SK-N-SH (cell line): ENCODE data around the gene RAB34. TPM values are rescaled to one million over a fixed set of nuclear protein-coding genes. Genes with fewer than 3 reads are reported as not detected.

Experiments
- CTCF ChIA-PET: fragments of 300-600, 350-600 bp; formaldehyde crosslinking; extraction: SDS; loops from one replicate; lab custom pipeline; 2021; lab: Yijun Ruan, JAX
- POLR2A ChIA-PET: fragments of 350-600 bp; sonication (Branson Sonifier 250); formaldehyde crosslinking; extraction: SDS; loops from one replicate; lab custom pipeline; 2020; ENCODE audit warnings: antibody characterized with exemption, inconsistent platforms; lab: Yijun Ruan, JAX
- DNase-seq: peaks from one replicate; pipeline ENCODE4 v3.0.0; 2012
- H2AFZ ChIP-seq: fragments of 200-600 bp; sonication (generic); 2 replicates; pipeline ENCODE4 v1.8.1; 2016; ENCODE audit warnings: antibody characterized with exemption, mild to moderate bottlenecking, low read depth
- H3F3A ChIP-seq: fragments of 200-600 bp; sonication (generic); replicated peaks from 2 replicates; pipeline ENCODE3; 2016; ENCODE audit warnings: antibody characterized with exemption, mild to moderate bottlenecking; ENCODE audit not compliant: insufficient read depth
- H3K27ac ChIP-seq, 2 experiments: fragments of 200-500 bp in 1 of 2; fragments of 200-600 bp in 1 of 2; sonication (Bioruptor generic) in 1 of 2; sonication (generic), shearing (Covaris generic) in 1 of 2; 2 replicates each; pipeline versions ENCODE4 v1.5.1 to v1.6.1; 2014 to 2016; ENCODE audit warnings: low read depth in 2 of 2, inconsistent platforms in 1 of 2, low read length in 1 of 2, mild to moderate bottlenecking in 1 of 2, mixed read lengths in 1 of 2
- H3K27me3 ChIP-seq: fragments of 200-600 bp; sonication (generic), shearing (Covaris generic); 2 replicates; pipeline ENCODE4 v1.6.1; 2016; ENCODE audit warnings: mixed run types; ENCODE audit not compliant: insufficient read depth
- H3K36me3 ChIP-seq, 2 experiments: fragments of 200-500 bp in 1 of 2; fragments of 200-600 bp in 1 of 2; sonication (Bioruptor generic) in 1 of 2; sonication (generic) in 1 of 2; replicated peaks in 1 of 2; 2 replicates each; pipeline versions ENCODE3 to v1.5.1; 2014 to 2016; ENCODE audit warnings: low read length in 1 of 2, mild to moderate bottlenecking in 1 of 2; ENCODE audit not compliant: insufficient read depth in 2 of 2, control insufficient read depth in 1 of 2
- H3K4me1 ChIP-seq, 2 experiments: fragments of 200-500 bp in 1 of 2; fragments of 200-600 bp in 1 of 2; sonication (Bioruptor generic) in 1 of 2; sonication (generic), shearing (Covaris generic) in 1 of 2; 2 replicates each; pipeline versions ENCODE4 v1.5.1 to v1.6.1; 2014 to 2016; ENCODE audit warnings: low read depth in 1 of 2, low read length in 1 of 2, mixed run types in 1 of 2; ENCODE audit not compliant: insufficient read depth in 2 of 2, control insufficient read depth in 1 of 2
- H3K4me2 ChIP-seq: fragments of 200-600 bp; sonication (generic), shearing (Covaris generic); 2 replicates; pipeline ENCODE4 v1.6.1; 2017; ENCODE audit warnings: mixed run types
- H3K4me3 ChIP-seq, 2 experiments: fragments of 200-500 bp in 1 of 2; fragments of 200-600 bp in 1 of 2; sonication (Bioruptor generic) in 1 of 2; sonication (generic), shearing (Covaris generic) in 1 of 2; 2 replicates each; pipeline versions ENCODE4 v1.5.1 to v1.8.1; 2014 to 2016; ENCODE audit warnings: low read depth in 2 of 2, inconsistent platforms in 1 of 2, low read length in 1 of 2, mild to moderate bottlenecking in 1 of 2, mixed read lengths in 1 of 2, moderate library complexity in 1 of 2
- H3K79me2 ChIP-seq: fragments of 200-600 bp; sonication (generic); 2 replicates; pipeline ENCODE4 v1.8.1; 2017; ENCODE audit warnings: mild to moderate bottlenecking; ENCODE audit not compliant: insufficient read depth
- H3K9ac ChIP-seq: fragments of 200-600 bp; sonication (generic); 2 replicates; pipeline ENCODE4 v1.6.1; 2017; ENCODE audit warnings: mixed run types
- H3K9me2 ChIP-seq: fragments of 200-600 bp; sonication (generic); 2 replicates; pipeline ENCODE4 v1.6.1; 2017; ENCODE audit warnings: mixed run types
- H3K9me3 ChIP-seq: fragments of 200-600 bp; sonication (generic); 2 replicates; pipeline ENCODE4 v1.6.1; 2017; ENCODE audit warnings: mixed run types, mild to moderate bottlenecking, moderate library complexity
- H4K20me1 ChIP-seq: fragments of 200-600 bp; sonication (generic); 2 replicates; pipeline ENCODE4 v1.6.1; 2017; ENCODE audit warnings: mild to moderate bottlenecking, mixed run types; ENCODE audit not compliant: insufficient read depth
- EP300 ChIP-seq, 2 experiments: IDR thresholded peaks; 2 replicates each; pipeline versions ENCODE4 v1.4.0 to v1.6.1; 2012; ENCODE audit warnings: borderline replicate concordance in 1 of 2, low read depth in 1 of 2, low read length in 1 of 2
- EZH2phosphoT487 ChIP-seq: fragments of 200-600 bp; sonication (generic); IDR thresholded peaks from 2 replicates; pipeline ENCODE4 v1.6.1; 2017; ENCODE audit warnings: low read depth, mixed run types, mild to moderate bottlenecking, antibody characterized with exemption, moderate library complexity, borderline replicate concordance
- FOXJ3 ChIP-seq: sonication (generic); formaldehyde crosslinking; IDR thresholded peaks from 2 replicates; pipeline ENCODE4 v1.5.1; 2020; ENCODE audit warnings: mild to moderate bottlenecking, missing genetic modification reagents
- FOXM1 ChIP-seq: IDR thresholded peaks from 2 replicates; pipeline ENCODE4 v1.4.0; 2012; ENCODE audit warnings: low read depth, mild to moderate bottlenecking
- MXI1 ChIP-seq: IDR thresholded peaks from 2 replicates; pipeline ENCODE4 v1.6.1; 2012; ENCODE audit warnings: mild to moderate bottlenecking, low read depth, low read length, improper control_type of control experiment
- NRF1 ChIP-seq: IDR thresholded peaks from 2 replicates; pipeline ENCODE4 v1.6.1; 2012; ENCODE audit warnings: low read depth, mild to moderate bottlenecking, low read length
- TCF12 ChIP-seq: IDR thresholded peaks from 2 replicates; pipeline ENCODE4 v1.4.0; 2012
- TEAD4 ChIP-seq: IDR thresholded peaks from 2 replicates; pipeline ENCODE4 v1.4.0; 2012; ENCODE audit warnings: mild to moderate bottlenecking, borderline replicate concordance; ENCODE audit not compliant: insufficient read depth
- USF1 ChIP-seq: IDR thresholded peaks from 2 replicates; pipeline ENCODE4 v1.4.0; 2012; ENCODE audit warnings: low read depth, borderline replicate concordance
- YY1 ChIP-seq: IDR thresholded peaks from 2 replicates; pipeline ENCODE4 v1.4.0; 2012; ENCODE audit warnings: low read depth, mild to moderate bottlenecking
- WGBS: methylation state at CpG from one replicate; pipeline ENCODE4 v1.1.6; 2017; ENCODE audit warnings: low lambda C conversion rate; 5-methylcytosine and 5-hydroxymethylcytosine counted together
- polyA plus RNA-seq, 3 experiments: library from polyadenylated mRNA; depleted of rRNA; stranded (reverse); fragments of >200 nt; gene quantifications; 2 replicates each; pipeline ENCODE4 v1.2.3, GENCODE V29; 2012
- TF ChIP-seq, protein P1 (sequence below): fragments of 200-600 bp; sonication (generic); IDR thresholded peaks from 2 replicates; pipeline ENCODE4 v1.6.1; 2017; ENCODE audit warnings: antibody characterized with exemption, mild to moderate bottlenecking, moderate library complexity

RAB34 gene
- polyA plus RNA-seq, 1 of the 3 experiments (the other 2 are of a cell fraction) = 0.18 TPM

DNA sequence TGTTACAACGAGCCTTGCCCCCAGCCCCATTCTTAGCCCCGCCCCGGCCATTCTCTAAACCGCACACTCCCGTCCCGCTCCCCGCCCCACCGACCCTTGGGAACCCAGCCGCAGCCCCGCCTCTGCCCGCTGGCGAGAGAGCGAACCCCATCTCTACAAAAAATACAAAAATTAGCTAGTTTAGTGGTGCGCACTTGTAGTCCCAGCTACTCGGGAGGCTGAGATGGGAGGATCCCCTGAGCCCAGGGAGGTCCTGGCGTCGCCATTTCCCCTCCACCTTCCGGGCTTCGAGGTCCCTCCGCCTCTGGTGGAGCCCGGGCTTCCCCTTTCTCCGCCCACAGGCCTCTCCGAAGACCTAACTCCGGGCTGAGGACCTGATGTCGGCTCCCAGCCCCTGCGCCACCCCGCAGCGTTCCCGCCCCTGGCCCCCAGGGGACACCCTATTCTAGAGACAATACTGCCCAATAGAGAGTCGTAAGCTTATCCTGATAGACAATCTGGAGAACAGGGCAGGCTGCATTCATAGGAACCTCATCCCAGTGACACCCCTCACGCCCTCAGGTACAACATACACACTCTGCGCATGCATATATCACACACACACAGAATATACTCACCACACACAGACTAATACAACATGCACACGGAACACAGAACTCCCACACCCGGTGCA lies 5.5 kb downstream of the RAB34 start:
- TF ChIP-seq USF1 = no peak
- no peak for TF ChIP-seq FOXJ3 (CRISPR knock-in tag)
- TF ChIP-seq TEAD4 = no peak
- no peaks in the 10 kb centered on the region for H3K36me3 ChIP-seq
- no peak overlapping the region for H2AFZ ChIP-seq
- H3F3A ChIP-seq = peaks cover 29% of the 10 kb centered on the region
- ChIA-PET CTCF (interaction anchor here (0.6 to 4.1 kb wide), 5 partner anchors 8 to 189 kb away, joined by 3 to 25 read pairs (median 7); partner anchors contain the start of genes NEK8, RPL23A and TLCD1), POLR2A (interaction anchor here (3.2 kb wide), 1 partner anchor 8 kb away, joined by 46 read pairs; the partner anchor contains the start of gene RPL23A)
- 97% methylated on average over 34 of the region's 34 CpGs for WGBS
- no peaks in the 10 kb centered on the region for H4K20me1 ChIP-seq
- H3K27ac ChIP-seq = no peak overlapping the region
- DNase-seq = no peak
- no peaks in the 10 kb centered on the region for H3K9me2 ChIP-seq
- no peak overlapping the region for H3K4me2 ChIP-seq
- H3K9me3 ChIP-seq = no peaks in the 10 kb centered on the region
- H3K79me2 ChIP-seq = peaks cover 9% of the 10 kb centered on the region; the same call in 1 of the 2 replicates
- peaks cover 0 to 3% of the 10 kb centered on the region in 2 experiments; a peak in 2 of 4 replicates for H3K4me1 ChIP-seq
- H3K9ac ChIP-seq = no peak overlapping the region
- H3K27me3 ChIP-seq = no peaks in the 10 kb centered on the region
- no peak overlapping the region for H3K4me3 ChIP-seq

- DNase-seq = no peak
- Histone ChIP-seq H3K9ac (peak within 1 kb of the TSS; percentile 90), H3K9me3 (no peaks in the 10 kb centered on the region), H3F3A (peaks cover 32% of the 10 kb centered on the region), H3K4me1 (peaks cover 0 to 7% of the 10 kb centered on the region in 2 experiments; a peak in 2 of 4 replicates), H3K27ac (peak within 1 kb of the TSS; percentile 78 to 90), H3K9me2 (no peaks in the 10 kb centered on the region), H3K4me2 (peak within 1 kb of the TSS; percentile 95), H3K27me3 (no peaks in the 10 kb centered on the region), H3K36me3 (no peaks in the 10 kb centered on the region), H4K20me1 (no peaks in the 10 kb centered on the region), H2AFZ (peak within 1 kb of the TSS; percentile 83; the same call in 1 of the 2 replicates), H3K79me2 (peaks cover 9% of the 10 kb centered on the region; the same call in 1 of the 2 replicates), H3K4me3 (peak within 1 kb of the TSS; percentile 59 to 69)
- WGBS = 85% methylated on average over 20 of the region's 20 CpGs
- TF ChIP-seq MXI1 = no peak
- no peak for TF ChIP-seq NRF1
- no peak for TF ChIP-seq EP300 (IDR thresholded peaks at IDR 0.05; ENCODE audit: borderline replicate concordance in 1 of 2, low read depth in 1 of 2, low read length in 1 of 2)
- TF ChIP-seq TCF12 = no peak
- TF ChIP-seq, protein P1, sequence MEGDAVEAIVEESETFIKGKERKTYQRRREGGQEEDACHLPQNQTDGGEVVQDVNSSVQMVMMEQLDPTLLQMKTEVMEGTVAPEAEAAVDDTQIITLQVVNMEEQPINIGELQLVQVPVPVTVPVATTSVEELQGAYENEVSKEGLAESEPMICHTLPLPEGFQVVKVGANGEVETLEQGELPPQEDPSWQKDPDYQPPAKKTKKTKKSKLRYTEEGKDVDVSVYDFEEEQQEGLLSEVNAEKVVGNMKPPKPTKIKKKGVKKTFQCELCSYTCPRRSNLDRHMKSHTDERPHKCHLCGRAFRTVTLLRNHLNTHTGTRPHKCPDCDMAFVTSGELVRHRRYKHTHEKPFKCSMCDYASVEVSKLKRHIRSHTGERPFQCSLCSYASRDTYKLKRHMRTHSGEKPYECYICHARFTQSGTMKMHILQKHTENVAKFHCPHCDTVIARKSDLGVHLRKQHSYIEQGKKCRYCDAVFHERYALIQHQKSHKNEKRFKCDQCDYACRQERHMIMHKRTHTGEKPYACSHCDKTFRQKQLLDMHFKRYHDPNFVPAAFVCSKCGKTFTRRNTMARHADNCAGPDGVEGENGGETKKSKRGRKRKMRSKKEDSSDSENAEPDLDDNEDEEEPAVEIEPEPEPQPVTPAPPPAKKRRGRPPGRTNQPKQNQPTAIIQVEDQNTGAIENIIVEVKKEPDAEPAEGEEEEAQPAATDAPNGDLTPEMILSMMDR = no peak
- TF ChIP-seq EZH2phosphoT487 = no peak
- no peak for TF ChIP-seq FOXM1
- no peak for TF ChIP-seq YY1
- CTCF ChIA-PET = interaction anchor here (1.1 to 4.1 kb wide), 6 partner anchors 9 to 190 kb away, joined by 3 to 25 read pairs (median 5); partner anchors contain the start of genes NEK8, RPL23A and TLCD1
- POLR2A ChIA-PET = interaction anchor here (0.6 to 3.2 kb wide), 6 partner anchors 9 to 239 kb away, joined by 3 to 46 read pairs (median 6); partner anchors contain the start of genes FLOT2, PHF12, RPL23A and SDF2
Observed at GRCh38 chr17:28711723-28712031, 6.0 kb downstream of the RAB34 start, which contains the start of gene PROCA1. Gene PROCA1 (minus strand): TSS chr17:28711888. CDS start chr17:28711660, 228 bp downstream.
